GM12891 (cell line): Measurements from ENCODE around the gene GDPD2. TPM values are rescaled to one million over a fixed set of nuclear protein-coding genes. Genes with fewer than 3 reads are reported as not detected.
A peak's percentile ranks its signal among the peaks of the same experiment; 100 is the strongest.
"Not testable (repeated sequence)": the region's sequence is repeated elsewhere in the genome, so short reads cannot be mapped to it uniquely, and the experiment has no call there.

Experiments
- DNase-seq: peaks from one replicate; pipeline ENCODE4 v3.0.0; 2011; ENCODE audit warnings: low spot score; ENCODE audit not compliant: insufficient read length
- FAIRE-seq: peaks from 2 replicates; lab custom pipeline; 2011; peaks lifted over from hg19 to GRCh38; lab: Jason Lieb, UNC
- PAX5 ChIP-seq: IDR thresholded peaks from 2 replicates; pipeline ENCODE4 v1.6.1; 2011; ENCODE audit warnings: low read length, moderate library complexity, mild to moderate bottlenecking; ENCODE audit not compliant: insufficient read depth, severe bottlenecking
- POLR2A ChIP-seq: IDR thresholded peaks from 2 replicates; pipeline ENCODE4 v1.6.1; 2011; ENCODE audit warnings: low read depth, low read length, control low read depth
- POLR2AphosphoS5 ChIP-seq: IDR thresholded peaks from 2 replicates; pipeline ENCODE4 v1.6.1; 2011; ENCODE audit warnings: low read depth, low read length, control low read depth
- POU2F2 ChIP-seq: IDR thresholded peaks from 2 replicates; pipeline ENCODE4 v1.6.1; 2011; ENCODE audit warnings: low read depth, mild to moderate bottlenecking, control low read depth, low read length, moderate library complexity
- SPI1 ChIP-seq: IDR thresholded peaks from 2 replicates; pipeline ENCODE4 v1.6.1; 2011; ENCODE audit warnings: low read depth, low read length, control low read depth
- TAF1 ChIP-seq: IDR thresholded peaks from 2 replicates; pipeline ENCODE4 v1.6.1; 2011; ENCODE audit warnings: low read depth, low read length, control low read depth
- polyA plus RNA-seq: library from polyadenylated mRNA; unstranded; fragments of >200 nt; gene quantifications from one replicate; pipeline ENCODE4 v1.2.1, GENCODE V29; 2012; ENCODE audit warnings: low read depth, missing spikeins, inconsistent platforms; ENCODE audit not compliant: missing spikeins

Gene GDPD2
- not detected for polyA plus RNA-seq

- TF ChIP-seq POLR2A (no peak), POLR2AphosphoS5 (no peak), TAF1 (no peak), PAX5 (no peak), POU2F2 (no peak)
- FAIRE-seq (no peak), DNase-seq (no peak)
Observed at GRCh38 chrX:70422851-70423341, at the start of gene GDPD2. Gene GDPD2, plus strand, starts transcription at chrX:70423314. Its CDS starts 1,671 bp downstream, at chrX:70424985.

- DNase-seq (no peak), FAIRE-seq (peak; percentile 67)
- TF ChIP-seq POLR2A, result no peak
- TF ChIP-seq SPI1, result peak; percentile 55
Observed at GRCh38 chrX:70386235-70386634, 36.9 kb upstream of the GDPD2 start.

GRCh38 chrX:70398899-70399298, 24.2 kb upstream of the GDPD2 start:
- DNase-seq (no peak), FAIRE-seq (no peak)
- TF ChIP-seq POU2F2 (no peak), SPI1 (no peak)

- not testable (repeated sequence) for DNase-seq, FAIRE-seq
Observed at GRCh38 chrX:70400181-70400580, 22.9 kb upstream of the GDPD2 start.

- FAIRE-seq (peak; percentile 77), DNase-seq (no peak)
- TF ChIP-seq TAF1 (no peak), PAX5 (no peak), POU2F2 (no peak), POLR2AphosphoS5 (no peak), POLR2A (no peak), SPI1 (no peak)
Observed at GRCh38 chrX:70402721-70403120, 20.4 kb upstream of the GDPD2 start.

GRCh38 chrX:70405003-70405402, 18.1 kb upstream of the GDPD2 start:
- TF ChIP-seq SPI1 (peak; percentile 23; the same call in 1 of the 2 replicates), POU2F2 (no peak)
- DNase-seq (no peak), FAIRE-seq (no peak)

GRCh38 chrX:70410921-70411320, 12.2 kb upstream of the GDPD2 start:
- FAIRE-seq, result no peak
- TF ChIP-seq SPI1 (peak; percentile 50; the same call in 1 of the 2 replicates), POU2F2 (no peak)
- no peak for DNase-seq

- FAIRE-seq (no peak), DNase-seq (no peak)
- no peak for TF ChIP-seq POLR2A
- TF ChIP-seq SPI1, result no peak
- no peak for TF ChIP-seq POU2F2
- no peak for TF ChIP-seq POLR2AphosphoS5
- no peak for TF ChIP-seq PAX5
- no peak for TF ChIP-seq TAF1
Observed at GRCh38 chrX:70411475-70411874, 11.6 kb upstream of the GDPD2 start.

- FAIRE-seq (no peak), DNase-seq (no peak)
- TF ChIP-seq POU2F2 (no peak), TAF1 (no peak)
Observed at GRCh38 chrX:70421618-70422017, 1.5 kb upstream of the GDPD2 start.

GRCh38 chrX:70423936-70424675, 992 bp downstream of the GDPD2 start:
- TF ChIP-seq TAF1, result no peak
- TF ChIP-seq SPI1, result no peak
- TF ChIP-seq POU2F2, result no peak
- TF ChIP-seq POLR2A, result no peak
- TF ChIP-seq PAX5, result no peak
- TF ChIP-seq POLR2AphosphoS5, result no peak
- DNase-seq (no peak), FAIRE-seq (no peak)

- DNase-seq (no peak), FAIRE-seq (no peak)
- no peak for TF ChIP-seq PAX5
- no peak for TF ChIP-seq POLR2AphosphoS5
- no peak for TF ChIP-seq POLR2A
- TF ChIP-seq TAF1, result no peak
Observed at GRCh38 chrX:70424801-70425200, 1.7 kb downstream of the GDPD2 start.
